Nephron progenitor cell (in vitro differentiated cells): ENCODE measurements around the gene TNS4.

Source experiments
- DNase-seq: peaks from one replicate; pipeline ENCODE4 v3.0.0; 2021
- H3K27ac Mint-ChIP-seq: 2 replicates; pipeline ENCODE4 v1.8.0; 2021; ENCODE audit warnings: mild to moderate bottlenecking, moderate library complexity, mixed read lengths
- H3K27me3 Mint-ChIP-seq: 2 replicates; pipeline ENCODE4 v1.8.0; 2021; ENCODE audit warnings: mild to moderate bottlenecking, low read depth, mixed read lengths; ENCODE audit not compliant: poor library complexity
- H3K36me3 Mint-ChIP-seq: 2 replicates; pipeline ENCODE4 v1.8.0; 2021; ENCODE audit warnings: low read depth, mixed read lengths
- H3K4me1 Mint-ChIP-seq: 2 replicates; pipeline ENCODE4 v1.8.0; 2021; ENCODE audit warnings: mixed read lengths
- H3K4me3 Mint-ChIP-seq: 2 replicates; pipeline ENCODE4 v1.8.0; 2021; ENCODE audit warnings: mild to moderate bottlenecking, moderate library complexity, mixed read lengths
- H3K9me3 Mint-ChIP-seq: 2 replicates; pipeline ENCODE4 v1.8.0; 2021; ENCODE audit warnings: mild to moderate bottlenecking, moderate library complexity, mixed read lengths
- TF ChIP-seq, protein P1 (sequence below): fragments of 200-600 bp; sonication (generic); IDR thresholded peaks from 2 replicates; pipeline ENCODE4 v1.5.0; 2021; ENCODE audit warnings: antibody characterized with exemption

The TNS4 gene

DNA sequence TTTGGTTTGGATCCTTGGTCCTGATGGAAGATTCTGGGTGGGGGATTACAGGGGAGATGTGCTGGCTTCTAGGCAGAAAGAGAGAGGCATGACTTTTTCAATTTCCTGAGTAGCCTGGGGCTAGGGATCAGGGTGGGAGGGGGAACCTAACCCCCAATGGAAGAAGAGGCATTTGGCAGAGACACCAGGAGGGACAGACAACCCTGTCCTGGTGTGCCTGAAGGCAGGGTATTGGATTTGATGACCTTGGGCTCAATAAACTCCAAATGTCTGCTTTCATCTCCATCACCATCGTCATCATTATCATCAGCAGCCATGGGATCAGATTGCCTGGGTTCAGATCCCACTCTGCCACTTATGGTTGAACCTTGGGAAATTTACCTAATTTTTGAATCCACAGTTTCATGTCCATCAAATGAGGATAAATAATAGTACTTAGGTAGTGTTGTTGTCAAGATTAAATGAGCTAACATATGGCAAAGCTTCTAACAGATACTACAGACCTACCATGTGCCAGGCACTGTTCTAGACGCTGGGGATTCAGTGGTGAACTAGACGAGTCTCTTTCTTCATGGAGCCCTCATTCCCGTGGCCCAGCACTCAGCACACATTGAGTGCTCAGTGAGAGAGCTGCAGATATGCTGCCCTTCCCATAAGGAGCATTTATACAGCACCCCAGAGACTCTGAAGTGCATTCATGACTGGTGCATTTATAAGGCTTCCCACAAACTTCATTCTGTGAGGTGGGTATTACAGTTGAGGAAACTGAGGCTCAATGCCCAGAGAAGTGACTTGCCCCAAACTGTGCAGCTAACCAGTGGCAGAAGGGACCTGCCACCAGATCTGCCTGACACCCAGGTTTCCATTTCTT, 31.4 kb downstream of the TNS4 start:
- H3K27ac Mint-ChIP-seq = no peak overlapping the region
- TF ChIP-seq, protein P1, sequence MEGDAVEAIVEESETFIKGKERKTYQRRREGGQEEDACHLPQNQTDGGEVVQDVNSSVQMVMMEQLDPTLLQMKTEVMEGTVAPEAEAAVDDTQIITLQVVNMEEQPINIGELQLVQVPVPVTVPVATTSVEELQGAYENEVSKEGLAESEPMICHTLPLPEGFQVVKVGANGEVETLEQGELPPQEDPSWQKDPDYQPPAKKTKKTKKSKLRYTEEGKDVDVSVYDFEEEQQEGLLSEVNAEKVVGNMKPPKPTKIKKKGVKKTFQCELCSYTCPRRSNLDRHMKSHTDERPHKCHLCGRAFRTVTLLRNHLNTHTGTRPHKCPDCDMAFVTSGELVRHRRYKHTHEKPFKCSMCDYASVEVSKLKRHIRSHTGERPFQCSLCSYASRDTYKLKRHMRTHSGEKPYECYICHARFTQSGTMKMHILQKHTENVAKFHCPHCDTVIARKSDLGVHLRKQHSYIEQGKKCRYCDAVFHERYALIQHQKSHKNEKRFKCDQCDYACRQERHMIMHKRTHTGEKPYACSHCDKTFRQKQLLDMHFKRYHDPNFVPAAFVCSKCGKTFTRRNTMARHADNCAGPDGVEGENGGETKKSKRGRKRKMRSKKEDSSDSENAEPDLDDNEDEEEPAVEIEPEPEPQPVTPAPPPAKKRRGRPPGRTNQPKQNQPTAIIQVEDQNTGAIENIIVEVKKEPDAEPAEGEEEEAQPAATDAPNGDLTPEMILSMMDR = no peak
- DNase-seq = no peak
- H3K4me3 Mint-ChIP-seq = no peak overlapping the region
- peaks cover 9% of the 10 kb centered on the region for H3K27me3 Mint-ChIP-seq
- H3K4me1 Mint-ChIP-seq = peaks cover 35% of the 10 kb centered on the region
- H3K9me3 Mint-ChIP-seq = peaks cover 23% of the 10 kb centered on the region
- H3K36me3 Mint-ChIP-seq = peaks cover 19% of the 10 kb centered on the region

DNA sequence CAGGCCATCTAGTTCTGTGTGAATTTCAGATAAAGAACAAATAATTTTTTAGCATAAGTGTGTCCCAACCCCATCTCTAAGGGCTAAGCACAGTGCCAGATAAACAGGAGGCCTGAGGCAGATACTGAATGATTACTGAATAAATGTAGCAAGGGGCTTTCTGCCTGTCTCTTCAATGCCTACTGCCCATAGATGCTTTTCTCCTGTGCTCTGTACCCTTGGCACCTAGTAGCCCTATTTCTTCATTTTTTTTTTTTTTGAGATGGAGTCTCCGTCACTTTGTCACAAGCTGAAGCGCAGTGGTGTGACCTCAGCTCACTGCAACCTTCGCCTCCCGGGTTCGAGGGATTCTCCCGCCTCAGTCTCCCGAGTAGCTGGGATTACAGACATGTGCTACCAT, 32.9 kb downstream of the TNS4 start:
- Mint-ChIP-seq H3K4me1 (peaks cover 35% of the 10 kb centered on the region), H3K27me3 (peaks cover 9% of the 10 kb centered on the region), H3K27ac (no peak overlapping the region), H3K36me3 (peaks cover 19% of the 10 kb centered on the region), H3K4me3 (no peak overlapping the region), H3K9me3 (peaks cover 23% of the 10 kb centered on the region)
- no peak for DNase-seq
- TF ChIP-seq, protein P1 = no peak

DNA sequence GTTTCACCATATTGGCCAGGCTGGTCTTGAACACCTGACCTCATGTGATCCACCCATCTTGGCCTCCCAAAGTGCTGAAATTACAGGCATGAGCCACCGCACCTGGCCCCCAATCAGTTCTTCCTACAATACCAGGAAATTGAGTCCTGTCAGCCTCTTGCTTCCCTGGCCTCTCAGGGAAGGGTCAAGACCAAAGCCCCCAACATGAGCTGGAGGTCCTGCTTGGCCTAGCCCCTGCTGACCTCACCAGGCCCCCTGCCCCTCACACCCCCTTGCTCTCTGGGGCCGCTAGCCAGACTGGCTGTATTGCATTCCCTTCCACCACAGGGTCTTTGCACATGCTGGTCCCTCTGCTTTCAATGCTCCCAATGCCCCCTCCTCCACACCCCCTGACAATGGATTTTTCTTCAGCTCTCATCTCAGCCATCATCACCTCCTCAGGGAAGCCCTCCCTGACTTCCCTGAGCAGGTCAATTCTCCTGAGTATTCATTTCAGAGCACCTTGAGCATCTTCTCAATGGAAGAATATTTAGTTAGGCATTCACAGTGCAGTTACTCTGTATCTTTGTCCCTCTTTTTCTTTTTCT, 34.0 kb downstream of the TNS4 start:
- TF ChIP-seq, protein P1 = no peak
- Mint-ChIP-seq H3K4me3 (no peak overlapping the region), H3K9me3 (peaks cover 12% of the 10 kb centered on the region), H3K27me3 (peaks cover 9% of the 10 kb centered on the region), H3K36me3 (peaks cover 8% of the 10 kb centered on the region), H3K27ac (no peak overlapping the region), H3K4me1 (peaks cover 38% of the 10 kb centered on the region)
- DNase-seq = no peak

DNA sequence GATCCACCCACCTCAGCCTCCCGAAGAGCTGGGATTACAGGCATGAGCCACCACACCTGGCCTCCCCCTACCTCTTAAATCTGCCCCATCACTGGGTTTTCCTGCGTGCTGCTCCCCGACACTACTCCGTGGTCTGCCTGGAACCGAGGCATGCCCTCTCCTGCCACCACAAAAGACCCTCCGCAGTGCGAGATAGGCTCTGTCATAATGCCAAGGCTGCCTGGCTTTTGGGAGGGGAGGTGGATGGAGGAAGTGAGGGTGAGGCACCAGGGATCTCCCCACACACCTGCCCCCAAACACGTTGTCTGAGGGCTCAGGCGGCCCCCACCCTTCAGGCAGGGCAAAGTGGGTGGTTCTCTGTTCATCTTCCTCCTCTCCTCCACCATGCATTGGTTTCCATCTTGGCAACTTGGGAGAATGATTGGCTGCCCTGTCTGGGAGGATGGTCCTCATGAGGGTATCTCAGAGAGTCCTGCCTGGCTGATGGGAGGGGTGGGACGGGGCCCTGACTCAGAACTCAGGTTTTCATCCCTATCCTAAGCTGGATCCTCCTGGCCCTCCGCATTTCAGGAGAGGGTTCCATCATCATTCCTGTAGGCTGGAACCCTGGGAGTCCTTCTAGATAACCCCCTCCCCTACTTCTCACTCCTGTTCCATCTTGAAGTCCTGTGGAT, 35.0 kb downstream of the TNS4 start:
- no peak overlapping the region for H3K27ac Mint-ChIP-seq
- H3K9me3 Mint-ChIP-seq = peaks cover 2% of the 10 kb centered on the region
- peaks cover 2% of the 10 kb centered on the region for H3K36me3 Mint-ChIP-seq
- H3K27me3 Mint-ChIP-seq = peaks cover 9% of the 10 kb centered on the region
- TF ChIP-seq, protein P1 = no peak
- no peak overlapping the region for H3K4me3 Mint-ChIP-seq
- peaks cover 43% of the 10 kb centered on the region for H3K4me1 Mint-ChIP-seq
- no peak for DNase-seq

DNA sequence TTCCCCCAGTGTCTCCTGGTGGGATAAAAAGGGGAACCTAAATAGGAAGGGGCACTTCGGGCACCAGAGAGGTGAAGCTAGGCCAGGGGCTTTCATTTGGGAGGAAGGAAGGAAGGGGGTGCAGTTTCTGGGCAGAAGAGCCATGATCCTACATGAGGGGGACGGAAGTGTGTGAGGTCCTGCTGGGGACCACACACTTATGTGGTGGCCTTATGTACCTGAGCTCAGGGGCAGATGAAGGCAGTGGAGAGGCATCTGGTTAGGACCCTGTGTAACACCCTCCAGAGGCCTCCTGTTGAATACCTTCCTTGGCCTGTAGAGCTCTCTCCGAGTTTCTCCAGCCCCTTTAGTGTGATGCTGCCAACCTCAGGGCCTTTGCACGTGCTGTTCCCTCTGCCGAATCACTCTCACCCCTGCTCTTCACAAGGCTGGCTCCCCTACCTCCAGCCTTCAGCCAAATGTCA, 37.0 kb downstream of the TNS4 start:
- no peak for DNase-seq

More for the DNA sequence above, 37.0 kb downstream of the TNS4 start:
- Mint-ChIP-seq H3K4me1 (peaks cover 56% of the 10 kb centered on the region), H3K4me3 (peak overlapping the region; percentile 32), H3K27me3 (peaks cover 9% of the 10 kb centered on the region), H3K9me3 (no peaks in the 10 kb centered on the region), H3K27ac (peak overlapping the region; percentile 91), H3K36me3 (no peaks in the 10 kb centered on the region)
- TF ChIP-seq, protein P1 = no peak
